Limb (tissue), 2 donors: Measurements from ENCODE around the gene VGLL3.
A peak's percentile ranks its signal among the peaks of the same experiment; 100 is the strongest.
"Not testable (repeated sequence)": the region's sequence is repeated elsewhere in the genome, so short reads cannot be mapped to it uniquely, and the experiment has no call there.

Experiments used
- DNase-seq, 2 donors: peaks; one replicate each; pipeline ENCODE4 v3.0.0-alpha.2; 2016; ENCODE audit errors: extremely low spot score in 2 of 2

Gene VGLL3

DNA sequence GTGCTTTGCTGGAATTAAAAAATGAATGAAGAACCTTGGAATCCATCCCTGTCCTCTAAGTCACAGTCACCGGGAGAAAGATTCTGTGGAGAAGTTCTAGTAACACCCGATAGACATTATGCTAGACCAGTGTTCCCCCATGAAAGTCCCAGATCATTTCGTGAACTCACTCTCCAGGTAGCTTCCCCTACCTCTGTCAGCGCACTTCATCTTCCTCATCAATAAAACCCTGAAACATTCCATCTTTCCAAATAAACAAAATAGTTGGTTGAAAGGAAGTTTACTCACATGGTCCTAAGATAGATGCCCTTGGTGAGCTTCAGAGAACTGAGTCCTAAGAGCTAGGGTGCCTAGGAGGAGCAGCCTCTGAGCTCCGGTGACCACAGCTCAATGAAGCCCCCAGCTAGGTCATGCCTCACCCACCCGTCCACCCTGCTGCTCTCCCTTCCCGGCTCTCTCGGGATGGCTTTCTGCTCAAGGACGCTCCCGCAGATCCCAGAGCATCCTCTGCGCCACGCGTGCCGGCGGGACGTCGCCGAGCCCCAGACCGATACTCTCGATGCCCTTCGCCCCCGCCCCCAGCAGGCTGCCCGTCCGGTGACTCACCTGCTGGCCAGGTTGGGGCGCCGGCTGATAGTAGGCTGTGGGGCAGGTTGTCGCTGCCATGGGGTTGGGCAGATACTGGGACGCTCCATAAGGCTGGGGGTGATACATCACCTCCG, 776 bp downstream of the VGLL3 start:
- no peak for DNase-seq

DNA sequence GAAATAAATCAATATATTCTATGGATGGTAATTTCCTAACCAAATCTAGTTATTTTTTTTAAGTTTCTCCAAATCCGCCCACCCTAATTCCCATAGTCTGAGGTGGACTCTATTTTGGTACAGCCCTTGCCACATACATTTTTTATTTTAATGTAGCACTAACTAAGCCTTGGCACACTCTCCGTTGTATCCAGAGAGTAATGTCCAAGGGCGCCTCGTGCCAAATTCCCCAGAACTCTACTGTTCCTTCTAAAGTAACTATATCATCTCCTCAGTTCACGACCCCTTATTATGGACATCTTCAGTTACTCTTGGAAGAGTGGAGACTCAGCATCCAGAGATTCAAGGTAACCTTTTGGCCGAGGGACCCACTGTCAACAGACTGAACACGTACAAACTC, 1.3 kb downstream of the VGLL3 start:
- DNase-seq = no peak

DNA sequence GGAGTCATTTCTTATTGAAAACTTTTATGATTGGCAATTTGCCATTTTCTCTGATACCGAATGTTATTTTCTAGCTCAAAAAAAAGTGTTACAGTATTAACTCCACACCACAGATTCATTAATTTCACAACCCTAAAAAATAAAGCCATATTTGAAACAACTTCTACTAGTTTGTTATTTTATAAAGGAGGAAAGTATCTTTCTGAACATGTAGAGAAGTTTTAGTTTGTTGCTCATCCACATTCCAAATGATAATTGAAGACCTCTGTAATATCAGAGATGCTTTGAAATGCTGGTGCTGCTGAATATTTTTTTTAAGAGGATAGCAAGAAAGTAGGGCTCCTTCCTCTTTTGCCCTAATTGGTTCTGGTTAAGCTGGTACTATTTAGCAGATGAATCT, 1.9 kb downstream of the VGLL3 start:
- DNase-seq = no peak

DNA sequence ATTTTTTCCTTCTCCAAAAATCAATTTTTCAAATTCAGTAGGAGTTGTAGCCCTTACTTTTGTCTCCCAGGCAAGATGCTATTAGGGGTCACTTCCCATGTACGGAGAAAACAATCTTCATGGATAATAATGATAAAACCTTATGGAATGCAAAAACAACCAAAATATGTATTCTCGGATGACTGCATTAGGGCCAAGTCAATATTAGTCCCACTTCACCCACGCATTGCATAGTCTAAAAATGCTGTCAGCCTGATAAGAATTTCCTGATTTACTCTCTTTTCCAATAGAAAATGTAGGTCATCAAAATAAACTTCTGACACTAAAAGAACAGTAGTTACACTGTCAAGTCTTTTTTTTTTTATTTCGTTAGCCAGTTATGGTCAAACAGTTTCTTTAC, 2.7 kb downstream of the VGLL3 start:
- peak in 1 of 2 donors; percentile 30 for DNase-seq

DNA sequence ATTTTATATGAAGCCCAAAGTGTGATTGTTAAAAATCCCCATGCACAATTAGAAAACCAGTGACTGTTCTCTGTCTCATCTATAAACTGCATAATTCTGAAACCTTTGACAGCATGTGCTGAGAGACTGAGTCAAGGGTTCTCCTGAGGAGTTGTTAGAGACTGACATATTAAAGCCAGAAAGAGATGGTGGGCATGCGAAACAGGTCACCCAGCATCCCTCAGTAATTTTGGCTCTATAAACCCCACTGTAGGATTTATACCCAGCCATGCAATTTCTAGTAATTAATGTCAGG, 3.6 kb downstream of the VGLL3 start:
- DNase-seq = no peak

DNA sequence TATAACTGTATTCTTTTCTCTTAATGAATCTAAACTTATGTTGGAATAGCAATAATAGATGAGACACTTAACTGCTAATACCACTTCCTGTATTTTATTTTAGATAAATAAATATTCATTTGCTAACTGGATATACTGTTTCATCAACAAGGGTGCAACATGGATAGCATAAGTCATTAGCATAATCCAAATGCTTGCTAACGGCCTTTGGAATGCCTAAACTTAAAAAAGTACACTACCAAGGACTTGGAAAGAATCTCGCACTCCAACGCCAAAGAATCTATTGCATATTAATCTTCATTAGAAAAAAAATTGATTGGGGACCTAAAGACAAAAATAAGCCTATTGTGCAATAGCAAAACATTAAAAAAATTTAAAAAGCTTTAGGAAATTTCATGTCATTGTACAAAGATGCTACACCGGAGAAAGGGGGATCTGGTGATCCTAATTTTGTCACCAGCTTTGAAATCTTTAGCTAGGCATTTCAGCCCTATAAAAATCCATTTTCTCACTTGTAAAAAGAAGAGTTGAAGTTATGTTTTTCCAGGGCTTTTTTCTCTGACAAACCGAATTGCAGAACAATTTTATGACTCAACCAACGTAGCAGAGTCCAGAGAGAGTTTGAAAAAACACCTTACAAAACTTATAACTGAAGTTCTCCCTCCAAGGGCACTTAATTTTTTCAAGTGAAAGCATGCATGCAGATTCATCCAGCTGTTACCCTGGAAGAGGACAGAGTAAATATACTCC, 4.1 kb downstream of the VGLL3 start:
- DNase-seq = no peak

DNA sequence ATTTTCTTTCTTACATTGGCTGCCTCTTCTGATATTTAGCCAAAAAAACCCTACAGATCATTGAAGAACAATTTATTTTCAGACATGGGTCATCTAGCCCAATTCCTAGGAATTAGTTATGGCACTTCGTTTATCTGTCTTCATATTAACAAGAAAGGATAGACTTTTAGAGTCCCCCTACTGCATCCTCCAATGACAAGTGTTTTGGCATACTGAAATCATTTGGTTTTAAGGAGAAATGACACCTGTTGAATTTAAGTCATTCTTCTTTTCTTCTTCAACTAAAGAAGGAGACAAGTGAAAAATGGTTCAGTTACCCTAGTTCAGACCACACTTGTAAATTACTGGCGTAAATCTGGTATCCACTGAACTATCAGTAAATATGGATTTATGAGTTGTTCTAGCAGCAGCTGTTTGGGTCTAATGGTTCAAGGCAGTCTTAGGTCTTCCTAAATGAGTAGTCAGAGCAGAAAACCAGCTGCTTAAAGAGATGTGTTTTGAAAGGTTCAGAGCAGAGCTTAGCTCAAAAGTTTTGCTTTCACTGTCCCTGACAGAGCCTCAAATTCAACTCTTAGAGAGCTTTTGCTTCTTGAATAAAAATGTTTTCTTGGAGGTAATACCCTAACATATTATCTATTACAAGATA, 5.6 kb downstream of the VGLL3 start:
- peak in 1 of 2 donors; percentile 43 for DNase-seq

DNA sequence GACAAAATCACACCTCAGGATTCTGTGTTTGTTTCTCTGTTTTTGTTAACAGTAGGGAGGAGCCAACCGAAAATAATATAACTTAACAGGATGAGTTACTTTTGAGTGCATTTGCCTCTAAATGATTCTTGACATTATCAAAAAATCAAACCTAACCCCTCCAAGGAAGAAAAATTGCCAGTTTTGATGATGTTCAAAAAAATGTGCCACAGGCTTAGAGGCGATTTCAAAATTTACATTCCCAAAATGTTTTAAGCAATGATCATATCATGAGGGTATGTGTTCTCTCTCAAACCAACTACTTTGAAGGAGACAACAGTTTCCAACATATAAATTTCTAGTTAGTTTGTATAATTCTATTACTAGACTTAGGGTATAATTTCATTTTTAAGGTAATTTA, 6.7 kb downstream of the VGLL3 start:
- no peak for DNase-seq

DNA sequence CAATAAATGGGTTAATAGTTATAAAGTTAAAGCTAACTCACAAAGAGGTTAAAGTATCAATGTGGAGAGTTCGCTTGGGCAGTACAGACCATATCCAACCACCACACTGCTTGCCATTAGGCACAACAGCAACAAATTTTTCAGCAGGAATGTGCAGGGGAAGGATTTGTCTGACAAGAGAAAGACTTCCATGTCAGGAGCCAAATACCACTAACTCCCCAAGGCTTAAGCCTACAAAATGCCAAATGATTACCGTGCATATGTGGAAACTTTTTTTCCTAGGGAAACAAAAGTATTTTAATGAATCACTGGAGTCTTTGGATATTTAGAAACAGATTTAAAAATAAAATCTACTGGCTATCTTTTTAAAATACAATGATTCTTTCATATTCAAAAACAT, 8.1 kb downstream of the VGLL3 start:
- no peak for DNase-seq

DNA sequence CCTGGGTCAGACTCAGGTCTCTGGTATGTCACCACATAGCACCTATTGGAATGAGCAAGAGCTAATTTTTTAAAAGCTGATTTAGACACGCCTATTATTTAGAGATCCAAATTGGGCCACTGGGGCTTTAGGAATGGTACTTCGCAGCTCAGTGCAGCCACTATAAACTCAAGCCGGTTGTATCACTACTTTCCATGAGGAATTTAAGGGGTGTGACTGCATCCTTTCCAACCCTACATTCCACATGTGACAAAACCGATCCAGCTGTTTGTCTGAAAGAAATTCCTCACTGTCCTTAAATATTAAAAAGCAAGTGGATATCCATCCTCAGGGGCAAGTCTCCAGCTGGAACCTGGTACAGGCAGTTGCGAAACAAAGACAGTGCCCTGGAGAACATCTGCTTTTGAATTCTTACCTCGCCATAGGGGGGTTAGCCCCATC, 12.8 kb downstream of the VGLL3 start:
- DNase-seq = peak in 1 of 2 donors; percentile 51

DNA sequence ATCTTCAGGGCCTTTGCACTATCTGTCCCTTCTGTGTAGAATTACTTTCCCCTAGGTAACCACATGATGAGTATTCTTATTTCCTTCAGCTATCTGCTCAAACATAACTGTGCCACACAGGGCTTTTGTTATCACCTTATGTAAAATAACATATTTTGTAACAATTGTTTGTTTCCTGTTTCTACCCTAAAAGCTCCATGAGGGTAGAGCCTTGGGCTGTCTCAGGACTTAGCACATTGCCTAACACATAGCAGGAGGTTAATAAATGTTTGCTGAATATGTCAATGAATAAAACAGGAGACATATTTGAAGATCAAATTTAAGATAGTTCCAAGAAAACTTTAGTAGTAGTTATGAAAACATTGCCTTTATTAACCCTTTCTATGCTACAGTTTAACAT, 14.7 kb downstream of the VGLL3 start:
- no peak for DNase-seq

DNA sequence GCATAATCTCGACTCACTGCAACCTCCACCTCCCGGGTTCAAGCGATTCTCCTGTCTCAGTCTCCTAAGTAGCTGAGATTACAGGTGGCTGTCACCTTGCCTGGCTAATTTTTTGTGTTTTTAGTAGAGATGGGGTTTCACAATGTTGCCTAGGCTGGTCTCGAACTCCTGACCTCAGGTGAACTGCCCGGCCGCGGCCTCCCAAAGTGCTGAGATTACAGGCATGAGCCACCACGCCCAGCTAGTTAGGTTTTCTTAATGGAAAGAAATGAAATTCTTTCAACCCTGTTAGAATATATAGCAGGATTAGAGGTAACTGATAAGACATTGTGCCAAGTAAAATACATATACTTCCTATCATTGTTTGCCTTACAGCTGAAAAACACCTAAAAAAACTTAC, 16.8 kb downstream of the VGLL3 start:
- not testable (repeated sequence) for DNase-seq

DNA sequence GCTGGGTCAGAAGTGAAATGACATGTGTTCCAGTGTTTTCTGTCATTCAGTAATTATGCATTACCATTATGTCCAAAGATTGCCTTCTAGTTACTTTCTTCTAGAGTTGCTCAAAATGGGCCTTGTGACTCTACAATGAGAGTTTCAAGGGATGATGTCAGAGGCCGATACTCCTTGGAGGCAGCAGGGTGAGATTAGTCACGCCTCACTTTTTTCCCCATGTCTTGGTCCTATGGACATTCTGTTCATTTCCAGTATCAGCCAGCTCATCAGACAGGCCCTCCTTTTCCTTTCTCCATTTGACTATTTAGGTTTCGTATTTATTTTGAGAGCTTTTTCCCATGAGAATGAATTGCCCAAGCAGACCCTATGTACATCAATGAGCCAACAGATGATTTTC, 17.5 kb downstream of the VGLL3 start:
- no peak for DNase-seq

DNA sequence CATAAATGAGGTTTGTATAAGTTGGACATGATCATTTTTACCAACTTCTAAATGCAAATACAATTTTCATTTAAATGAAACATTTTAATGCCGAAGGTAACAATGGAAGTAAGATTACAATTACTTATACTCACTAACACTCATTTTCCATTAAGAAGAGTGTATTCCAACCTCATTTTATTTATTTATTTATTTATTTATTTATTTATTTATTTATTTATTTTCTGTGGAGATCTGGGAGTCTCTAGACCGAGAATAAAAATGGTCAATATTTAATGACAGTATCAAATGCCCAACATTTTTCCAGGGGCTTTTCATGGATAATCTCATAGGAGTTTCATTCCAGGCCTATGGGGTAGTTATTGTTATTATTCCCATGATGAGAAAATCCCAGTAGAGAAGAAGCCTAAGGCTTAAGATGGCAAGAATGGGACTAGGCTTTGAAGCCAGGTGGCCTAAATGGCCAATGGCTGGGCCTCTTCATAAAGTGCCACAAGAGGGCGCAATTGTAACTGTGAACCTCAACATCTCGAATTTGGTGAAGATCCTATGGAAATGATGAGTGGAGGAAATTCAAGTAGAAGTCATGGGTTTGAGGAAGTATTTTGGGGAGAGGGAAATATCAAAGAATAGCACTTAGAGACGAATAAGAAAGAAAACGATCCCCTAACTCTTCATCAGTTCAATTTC, 21.3 kb downstream of the VGLL3 start:
- DNase-seq = no peak

DNA sequence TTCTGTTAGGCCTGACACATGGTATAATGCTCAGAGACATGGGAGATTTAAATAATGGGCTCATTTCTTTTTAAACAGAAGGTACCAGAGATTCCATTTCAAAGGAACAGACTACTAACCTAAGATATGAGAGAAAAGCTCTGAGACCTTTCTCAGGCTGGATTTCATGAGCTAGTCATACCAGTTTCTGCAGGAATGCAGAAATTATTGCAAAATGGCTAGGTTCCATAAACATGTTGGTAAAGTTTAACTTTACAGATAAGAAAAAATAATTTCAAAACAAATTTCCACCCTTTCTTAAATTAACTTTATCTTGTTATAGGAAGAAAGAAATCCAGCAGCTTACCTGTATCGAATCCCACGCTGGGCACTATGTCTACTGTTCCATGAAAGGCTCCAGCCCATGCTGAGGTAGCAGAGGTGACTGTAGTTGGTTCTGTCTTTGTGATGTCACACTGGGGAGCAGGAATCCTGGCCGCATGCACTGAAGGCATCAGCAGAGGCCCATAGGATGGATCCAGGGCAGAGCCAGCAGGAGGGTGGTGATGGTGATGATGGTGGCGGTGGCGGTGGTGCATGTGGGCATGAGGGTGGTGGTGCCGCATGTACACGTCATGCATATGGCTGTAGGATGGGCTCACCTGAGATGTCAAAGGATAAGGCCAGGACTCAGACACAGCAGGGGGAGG, 22.6 kb downstream of the VGLL3 start:
- no peak for DNase-seq

DNA sequence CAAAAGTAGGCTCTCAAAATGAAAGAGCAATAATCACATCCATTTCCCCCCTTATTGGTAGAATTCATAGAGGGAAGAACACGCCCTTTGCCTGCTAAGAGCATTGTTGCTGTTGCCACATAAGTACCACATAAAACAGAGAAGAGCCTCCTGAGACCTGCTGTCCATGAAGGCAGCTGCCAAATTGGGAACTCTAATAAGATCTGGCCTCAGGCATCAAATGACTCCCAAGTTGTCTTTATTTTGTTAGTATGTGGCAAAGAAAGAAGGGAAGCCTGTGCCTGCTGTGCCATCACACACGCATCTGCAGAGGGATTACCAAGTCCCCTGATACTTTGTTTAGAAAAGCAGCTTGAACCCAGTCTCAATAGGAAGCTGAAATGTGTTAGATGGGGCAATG, 23.9 kb downstream of the VGLL3 start:
- no peak for DNase-seq

DNA sequence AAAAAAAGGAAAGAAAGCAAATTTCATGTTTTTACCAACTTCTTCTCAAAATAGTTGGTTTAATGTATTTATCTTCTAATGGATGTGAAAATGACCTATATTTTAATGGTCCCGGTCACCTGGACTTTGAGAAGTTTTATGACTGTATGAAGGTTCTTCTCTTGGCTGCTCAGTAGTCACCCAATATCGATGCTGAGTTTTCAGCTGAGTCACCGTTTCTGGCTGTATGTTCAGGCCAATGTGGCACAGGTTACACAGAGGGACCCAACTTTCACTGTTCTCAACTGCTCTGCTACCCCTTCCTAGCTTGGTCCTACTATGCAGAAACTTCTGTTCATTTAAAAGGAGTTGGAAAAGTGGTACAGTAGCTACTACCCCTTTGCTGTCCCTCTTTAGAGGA, 25.8 kb downstream of the VGLL3 start:
- no peak for DNase-seq

DNA sequence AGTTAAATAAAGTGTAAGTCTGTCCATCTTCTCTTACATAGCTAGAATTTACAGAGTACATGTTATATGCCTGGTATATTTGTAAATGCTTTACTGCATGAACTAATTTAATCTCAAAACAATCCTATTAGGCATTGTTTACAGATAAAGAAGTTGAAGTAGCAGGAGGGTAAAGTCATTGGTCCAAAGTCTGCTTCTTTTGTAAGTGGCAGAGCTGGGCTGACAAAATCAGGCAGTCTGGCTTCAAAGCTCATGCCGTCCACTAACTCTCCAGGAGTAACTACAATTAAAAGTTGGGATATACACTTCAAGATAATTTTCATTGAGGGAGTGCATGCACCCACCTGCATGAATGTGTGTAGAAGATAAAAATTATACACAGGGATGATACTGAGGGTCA, 27.3 kb downstream of the VGLL3 start:
- DNase-seq = no peak

DNA sequence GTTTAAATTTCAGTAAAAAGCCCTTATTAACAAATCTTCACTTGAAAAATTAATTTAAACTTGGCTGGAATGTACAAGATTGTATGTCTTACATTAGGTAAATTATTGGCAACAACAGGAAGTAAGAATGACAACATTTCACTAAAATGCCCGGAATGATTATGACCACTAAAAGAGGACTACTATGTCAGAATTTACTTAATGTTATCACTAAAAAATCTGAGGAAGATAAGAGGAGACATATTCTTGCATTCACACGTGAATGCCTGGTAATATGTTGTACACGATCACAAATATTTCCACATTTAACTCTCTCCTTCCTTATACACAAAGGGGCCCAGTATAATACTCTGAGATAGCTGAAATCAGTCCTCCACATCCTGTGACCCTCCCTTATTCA, 29.7 kb downstream of the VGLL3 start:
- DNase-seq = no peak

DNA sequence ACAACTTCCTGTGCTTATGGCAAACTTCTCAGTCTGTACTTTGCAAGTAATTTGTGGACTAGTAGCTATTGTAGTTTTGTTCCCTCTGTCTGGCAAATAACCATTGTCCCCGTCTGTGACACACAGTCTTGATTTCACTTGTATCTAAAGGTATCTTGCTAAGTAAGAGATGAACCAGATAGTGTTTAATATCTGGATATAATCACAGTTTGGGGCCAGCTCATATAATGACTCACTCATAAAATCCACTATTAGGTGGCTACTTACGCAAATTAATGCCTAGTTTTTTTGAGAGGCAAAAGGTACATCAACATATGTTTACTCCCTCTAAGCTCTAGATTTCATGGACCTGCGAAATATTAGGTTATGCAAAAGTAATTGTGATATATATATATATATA, 30.4 kb downstream of the VGLL3 start:
- no peak for DNase-seq

DNA sequence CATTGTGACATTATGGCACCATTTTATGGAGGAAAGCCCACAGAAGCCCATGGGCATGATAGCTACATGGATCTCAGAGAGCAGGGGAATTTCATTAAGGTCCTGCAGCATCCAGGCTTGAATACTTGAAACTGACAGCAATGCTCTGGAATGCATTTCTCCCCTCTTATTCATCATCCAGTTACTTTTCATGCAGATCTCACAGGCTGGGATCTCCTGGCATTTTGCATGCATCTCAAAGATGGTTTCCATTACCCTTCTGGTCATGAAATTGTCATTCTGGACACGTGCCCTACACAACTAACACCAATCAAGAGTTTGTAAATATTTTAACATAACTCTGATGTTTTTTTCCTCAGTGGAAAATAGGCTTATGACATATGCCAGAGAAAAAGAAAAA, 32.4 kb downstream of the VGLL3 start:
- no peak for DNase-seq

DNA sequence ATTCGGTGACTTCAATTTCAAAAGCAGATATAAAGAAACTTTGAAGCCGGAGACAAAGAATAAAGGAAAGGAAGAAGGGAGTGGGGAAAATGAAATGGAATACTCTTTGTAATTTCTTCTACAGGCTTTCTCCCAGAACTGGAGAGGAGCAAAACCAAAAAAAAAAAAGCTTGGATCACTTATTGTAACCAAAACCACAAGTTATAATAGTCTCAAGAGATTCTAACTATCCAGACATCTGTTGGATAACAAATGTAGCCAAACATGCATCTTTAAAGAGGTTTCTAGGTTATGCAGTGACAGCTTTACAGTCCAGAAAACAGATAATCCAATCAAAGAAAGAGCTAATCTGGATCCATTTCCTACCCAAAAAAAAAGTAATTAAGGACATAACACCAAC, 36.2 kb downstream of the VGLL3 start:
- DNase-seq = peak in 1 of 2 donors; percentile 61
